Measurements from ENCODE around the gene SPINDOC. TPM values are rescaled to one million over a fixed set of nuclear protein-coding genes. Genes with fewer than 3 reads are reported as not detected.

SPINDOC gene
- total RNA-seq, 2 experiments from 2014 or later, result 15.3 to 15.4 TPM

GRCh38 chr11:63838150-63838677, 25.0 kb downstream of the SPINDOC start:
- intact Hi-C loops (cut with micrococcal nuclease), result loop anchor here (1.0 to 2.0 kb wide), 6 partner anchors 69 to 467 kb away; partner anchors contain the start of genes COX8A, ESRRA, FKBP2 and STIP1
- no peaks in the 10 kb centered on the region for H3K9me3 Mint-ChIP-seq
- H3K4me3 Mint-ChIP-seq, result peak overlapping the region; percentile 78
- H3K27ac Mint-ChIP-seq, result peak overlapping the region; percentile 65
- peaks cover 43% of the 10 kb centered on the region for H3K4me1 Mint-ChIP-seq (ENCODE audit: low read depth)
- H3K36me3 Mint-ChIP-seq (ENCODE audit: low read depth), result peaks cover 8% of the 10 kb centered on the region
- CTCF ChIA-PET, result interaction anchor here (0.6 to 5.3 kb wide), 26 partner anchors 10 to 311 kb away, joined by 3 to 82 read pairs (median 8); partner anchors contain the start of genes ATL3, COX8A, NAA40 and RCOR2
- no peak for DNase-seq
- no peaks in the 10 kb centered on the region for H3K27me3 Mint-ChIP-seq (ENCODE audit: low read depth)

- Mint-ChIP-seq H3K36me3 (ENCODE audit: low read depth) (peaks cover 8% of the 10 kb centered on the region), H3K4me3 (peak within 1 kb of the TSS; percentile 97), H3K27ac (peak within 1 kb of the TSS; percentile 65), H3K4me1 (ENCODE audit: low read depth) (peaks cover 48% of the 10 kb centered on the region), H3K27me3 (ENCODE audit: low read depth) (no peaks in the 10 kb centered on the region), H3K9me3 (no peaks in the 10 kb centered on the region)
- intact Hi-C loops (cut with micrococcal nuclease), result loop anchor here (1.0 to 2.0 kb wide), 8 partner anchors 12 to 466 kb away; partner anchors contain the start of genes COX8A, ESRRA, FKBP2 and STIP1
- CTCF ChIA-PET, result interaction anchor here (0.6 to 5.3 kb wide), 17 partner anchors 9 to 149 kb away, joined by 3 to 82 read pairs (median 8); partner anchors contain the start of gene RCOR2
- peak; percentile 100 for DNase-seq
These were observed 25.6 kb downstream of the SPINDOC start, which contains the start of gene MARK2 for GRCh38 chr11:63838678-63839507. Gene MARK2 (plus strand): TSS chr11:63839110. CDS start chr11:63839507, 397 bp downstream.

- CTCF ChIA-PET, result interaction anchor here (0.9 to 5.3 kb wide), 6 partner anchors 27 to 108 kb away, joined by 3 to 82 read pairs (median 5); partner anchors contain the start of gene ZFTA
- peak overlapping the region; percentile 65 for H3K27ac Mint-ChIP-seq
- H3K9me3 Mint-ChIP-seq, result no peaks in the 10 kb centered on the region
- peaks cover 8% of the 10 kb centered on the region for H3K36me3 Mint-ChIP-seq (ENCODE audit: low read depth)
- peak; percentile 51 for DNase-seq
- no peaks in the 10 kb centered on the region for H3K27me3 Mint-ChIP-seq (ENCODE audit: low read depth)
- peaks cover 55% of the 10 kb centered on the region for H3K4me1 Mint-ChIP-seq (ENCODE audit: low read depth)
- intact Hi-C loops (cut with micrococcal nuclease), result loop anchor here (1.0 to 5.0 kb wide), 7 partner anchors 12 to 465 kb away; partner anchors contain the start of genes ESRRA, FKBP2, STIP1 and ZFTA
- peak overlapping the region; percentile 97 for H3K4me3 Mint-ChIP-seq
These were observed 26.5 kb downstream of the SPINDOC start for GRCh38 chr11:63839508-63840355.

GRCh38 chr11:63840356-63841060, 27.3 kb downstream of the SPINDOC start:
- CTCF ChIA-PET, result interaction anchor here (0.9 to 2.0 kb wide), 4 partner anchors 27 to 73 kb away, joined by 3 to 8 read pairs (median 4); partner anchors contain the start of gene ZFTA
- Mint-ChIP-seq H3K36me3 (ENCODE audit: low read depth) (peaks cover 8% of the 10 kb centered on the region), H3K9me3 (no peaks in the 10 kb centered on the region), H3K4me3 (peak overlapping the region; percentile 97), H3K27me3 (ENCODE audit: low read depth) (no peaks in the 10 kb centered on the region), H3K4me1 (ENCODE audit: low read depth) (peaks cover 63% of the 10 kb centered on the region), H3K27ac (peak overlapping the region; percentile 65)
- intact Hi-C loops (cut with micrococcal nuclease), result loop anchor here (5.0 kb wide), 1 partner anchor 47 kb away; no protein-coding TSS in a partner anchor
- peak; percentile 31 for DNase-seq

GRCh38 chr11:63841554-63841953, 28.3 kb downstream of the SPINDOC start:
- no peak for DNase-seq
- intact Hi-C loops (cut with micrococcal nuclease), result loop anchor here (5.0 kb wide), 1 partner anchor 46 kb away; no protein-coding TSS in a partner anchor
- Mint-ChIP-seq H3K4me3 (peak overlapping the region; percentile 97), H3K9me3 (no peaks in the 10 kb centered on the region), H3K36me3 (ENCODE audit: low read depth) (peaks cover 10% of the 10 kb centered on the region), H3K27me3 (ENCODE audit: low read depth) (no peaks in the 10 kb centered on the region), H3K4me1 (ENCODE audit: low read depth) (peaks cover 69% of the 10 kb centered on the region), H3K27ac (no peak overlapping the region)
- CTCF ChIA-PET, result interaction anchor here (1.1 to 1.3 kb wide), 2 partner anchors 14 to 80 kb away, joined by 3 to 4 read pairs; no protein-coding TSS in a partner anchor

- no peaks in the 10 kb centered on the region for H3K27me3 Mint-ChIP-seq (ENCODE audit: low read depth)
- peaks cover 70% of the 10 kb centered on the region for H3K4me1 Mint-ChIP-seq (ENCODE audit: low read depth)
- CTCF ChIA-PET, result interaction anchor here (0.6 to 1.7 kb wide), 6 partner anchors 8 to 310 kb away, joined by 3 to 5 read pairs (median 3); no protein-coding TSS in a partner anchor
- H3K36me3 Mint-ChIP-seq (ENCODE audit: low read depth), result peaks cover 10% of the 10 kb centered on the region
- peak overlapping the region; percentile 27 for H3K27ac Mint-ChIP-seq
- peak; percentile 26 for DNase-seq
- intact Hi-C loops (cut with micrococcal nuclease), result loop anchor here (5.0 kb wide), 1 partner anchor 44 kb away; no protein-coding TSS in a partner anchor
- no peak overlapping the region for H3K4me3 Mint-ChIP-seq
- no peaks in the 10 kb centered on the region for H3K9me3 Mint-ChIP-seq
These were observed 29.8 kb downstream of the SPINDOC start for GRCh38 chr11:63843041-63843440.

- Mint-ChIP-seq H3K9me3 (no peaks in the 10 kb centered on the region), H3K27me3 (ENCODE audit: low read depth) (no peaks in the 10 kb centered on the region), H3K4me3 (no peak overlapping the region), H3K36me3 (ENCODE audit: low read depth) (peaks cover 10% of the 10 kb centered on the region), H3K27ac (peak overlapping the region; percentile 50), H3K4me1 (ENCODE audit: low read depth) (peaks cover 80% of the 10 kb centered on the region)
- intact Hi-C loops (cut with micrococcal nuclease), result loop anchor here (5.0 kb wide), 1 partner anchor 42 kb away; no protein-coding TSS in a partner anchor
- no peak for DNase-seq
- CTCF ChIA-PET, result interaction anchor here (0.6 to 1.9 kb wide), 3 partner anchors 9 to 106 kb away, joined by 3 to 6 read pairs (median 5); no protein-coding TSS in a partner anchor
These were observed 31.6 kb downstream of the SPINDOC start for GRCh38 chr11:63844836-63845235.

- Mint-ChIP-seq H3K4me1 (ENCODE audit: low read depth) (peaks cover 82% of the 10 kb centered on the region), H3K4me3 (no peak overlapping the region), H3K9me3 (no peaks in the 10 kb centered on the region), H3K27me3 (ENCODE audit: low read depth) (no peaks in the 10 kb centered on the region), H3K36me3 (ENCODE audit: low read depth) (peaks cover 10% of the 10 kb centered on the region), H3K27ac (peak overlapping the region; percentile 65)
- CTCF ChIA-PET, result interaction anchor here (1.9 kb wide), 1 partner anchor 101 kb away, joined by 5 read pairs; no protein-coding TSS in a partner anchor
- intact Hi-C loops (cut with micrococcal nuclease), result no loop called here
- DNase-seq, result no peak
These were observed 32.0 kb downstream of the SPINDOC start for GRCh38 chr11:63845303-63845702.

- CTCF ChIA-PET, result interaction anchor here (1.9 kb wide), 1 partner anchor 100 kb away, joined by 5 read pairs; no protein-coding TSS in a partner anchor
- Mint-ChIP-seq H3K27ac (no peak overlapping the region), H3K27me3 (ENCODE audit: low read depth) (no peaks in the 10 kb centered on the region), H3K9me3 (no peaks in the 10 kb centered on the region), H3K36me3 (ENCODE audit: low read depth) (peaks cover 10% of the 10 kb centered on the region), H3K4me3 (no peak overlapping the region), H3K4me1 (ENCODE audit: low read depth) (peaks cover 82% of the 10 kb centered on the region)
- no peak for DNase-seq
- intact Hi-C loops (cut with micrococcal nuclease), result no loop called here
These were observed 32.7 kb downstream of the SPINDOC start for GRCh38 chr11:63845911-63846310.

- Mint-ChIP-seq H3K36me3 (ENCODE audit: low read depth) (peaks cover 8% of the 10 kb centered on the region), H3K27me3 (ENCODE audit: low read depth) (no peaks in the 10 kb centered on the region), H3K4me1 (ENCODE audit: low read depth) (peaks cover 82% of the 10 kb centered on the region), H3K9me3 (no peaks in the 10 kb centered on the region), H3K27ac (no peak overlapping the region), H3K4me3 (no peak overlapping the region)
- no peak for DNase-seq
- intact Hi-C loops (cut with micrococcal nuclease), result no loop called here
- CTCF ChIA-PET, result interaction anchor here (1.1 to 1.5 kb wide), 2 partner anchors 9 to 99 kb away, joined by 3 to 6 read pairs; no protein-coding TSS in a partner anchor
These were observed 33.6 kb downstream of the SPINDOC start for GRCh38 chr11:63846897-63847296.

Data from activated naive CD4-positive, alpha-beta T cell treated with anti-CD3 and anti-CD28 coated beads for 36 hours (primary cell).